GM13976 (cell line): ENCODE data around the gene HPCAL1.
A peak's percentile ranks its signal among the peaks of the same experiment; 100 is the strongest.

Experiments
- DNase-seq: peaks from one replicate; pipeline ENCODE4 v3.0.0; 2012; ENCODE audit warnings: low spot score
- in situ Hi-C: fragments of 300-500 bp; cut with MboI; formaldehyde crosslinking; loops from one replicate; pipeline ENCODE4 v1.12.0; 2022; ENCODE audit warnings: low sequenced_read_pairs, mixed read lengths, inconsistent platforms; ENCODE audit not compliant: unreplicated experiment
- TF ChIP-seq, protein P1 (sequence below): IDR thresholded peaks from 2 replicates; pipeline ENCODE4 v1.5.1; 2012; ENCODE audit warnings: borderline replicate concordance, mild to moderate bottlenecking; ENCODE audit not compliant: insufficient read depth; ENCODE audit errors: extremely low read depth, missing control alignments, control extremely low read depth

Gene HPCAL1

DNA sequence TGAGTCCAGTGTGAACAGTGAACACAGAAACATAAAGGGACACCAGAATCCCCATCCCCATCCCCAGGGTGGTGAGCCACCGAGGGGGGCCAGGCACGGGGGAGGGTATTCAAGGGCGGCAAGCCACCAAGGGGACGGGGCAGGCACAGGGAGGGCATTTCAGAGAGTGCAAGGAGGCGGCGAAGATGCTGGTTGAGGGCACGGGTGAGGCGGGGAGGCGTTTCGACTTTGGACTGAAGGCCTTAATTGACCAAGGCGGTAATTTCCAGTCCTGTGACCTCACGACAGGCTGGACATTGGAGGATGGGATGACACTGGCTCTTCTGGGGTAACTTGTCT lies 75.0 kb downstream of the HPCAL1 start:
- no peak for DNase-seq
- in situ Hi-C loops, result no loop called here
- TF ChIP-seq, protein P1, sequence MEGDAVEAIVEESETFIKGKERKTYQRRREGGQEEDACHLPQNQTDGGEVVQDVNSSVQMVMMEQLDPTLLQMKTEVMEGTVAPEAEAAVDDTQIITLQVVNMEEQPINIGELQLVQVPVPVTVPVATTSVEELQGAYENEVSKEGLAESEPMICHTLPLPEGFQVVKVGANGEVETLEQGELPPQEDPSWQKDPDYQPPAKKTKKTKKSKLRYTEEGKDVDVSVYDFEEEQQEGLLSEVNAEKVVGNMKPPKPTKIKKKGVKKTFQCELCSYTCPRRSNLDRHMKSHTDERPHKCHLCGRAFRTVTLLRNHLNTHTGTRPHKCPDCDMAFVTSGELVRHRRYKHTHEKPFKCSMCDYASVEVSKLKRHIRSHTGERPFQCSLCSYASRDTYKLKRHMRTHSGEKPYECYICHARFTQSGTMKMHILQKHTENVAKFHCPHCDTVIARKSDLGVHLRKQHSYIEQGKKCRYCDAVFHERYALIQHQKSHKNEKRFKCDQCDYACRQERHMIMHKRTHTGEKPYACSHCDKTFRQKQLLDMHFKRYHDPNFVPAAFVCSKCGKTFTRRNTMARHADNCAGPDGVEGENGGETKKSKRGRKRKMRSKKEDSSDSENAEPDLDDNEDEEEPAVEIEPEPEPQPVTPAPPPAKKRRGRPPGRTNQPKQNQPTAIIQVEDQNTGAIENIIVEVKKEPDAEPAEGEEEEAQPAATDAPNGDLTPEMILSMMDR, result no peak

DNA sequence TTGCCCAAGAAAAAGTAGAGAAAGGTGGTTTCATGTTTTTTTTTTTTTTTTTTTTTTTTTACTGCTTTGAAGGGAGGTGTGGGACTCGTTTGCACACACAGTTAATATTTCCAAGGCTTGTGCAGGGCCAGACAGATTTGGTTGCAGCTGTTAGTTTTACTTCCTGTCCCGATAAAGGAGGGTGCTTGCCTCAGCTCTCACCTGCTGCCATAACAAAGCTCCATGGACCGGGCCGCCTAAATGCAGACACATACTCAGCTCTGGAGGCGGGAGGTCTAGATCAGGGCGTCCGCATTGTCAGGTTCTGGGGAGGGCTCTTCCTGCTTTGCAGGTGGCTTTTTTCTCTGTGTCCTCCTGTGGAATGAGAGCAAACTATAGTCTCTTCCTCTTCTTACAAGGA lies 75.5 kb downstream of the HPCAL1 start:
- DNase-seq, result peak; percentile 80
- in situ Hi-C loops, result no loop called here
- TF ChIP-seq, protein P1, result no peak

DNA sequence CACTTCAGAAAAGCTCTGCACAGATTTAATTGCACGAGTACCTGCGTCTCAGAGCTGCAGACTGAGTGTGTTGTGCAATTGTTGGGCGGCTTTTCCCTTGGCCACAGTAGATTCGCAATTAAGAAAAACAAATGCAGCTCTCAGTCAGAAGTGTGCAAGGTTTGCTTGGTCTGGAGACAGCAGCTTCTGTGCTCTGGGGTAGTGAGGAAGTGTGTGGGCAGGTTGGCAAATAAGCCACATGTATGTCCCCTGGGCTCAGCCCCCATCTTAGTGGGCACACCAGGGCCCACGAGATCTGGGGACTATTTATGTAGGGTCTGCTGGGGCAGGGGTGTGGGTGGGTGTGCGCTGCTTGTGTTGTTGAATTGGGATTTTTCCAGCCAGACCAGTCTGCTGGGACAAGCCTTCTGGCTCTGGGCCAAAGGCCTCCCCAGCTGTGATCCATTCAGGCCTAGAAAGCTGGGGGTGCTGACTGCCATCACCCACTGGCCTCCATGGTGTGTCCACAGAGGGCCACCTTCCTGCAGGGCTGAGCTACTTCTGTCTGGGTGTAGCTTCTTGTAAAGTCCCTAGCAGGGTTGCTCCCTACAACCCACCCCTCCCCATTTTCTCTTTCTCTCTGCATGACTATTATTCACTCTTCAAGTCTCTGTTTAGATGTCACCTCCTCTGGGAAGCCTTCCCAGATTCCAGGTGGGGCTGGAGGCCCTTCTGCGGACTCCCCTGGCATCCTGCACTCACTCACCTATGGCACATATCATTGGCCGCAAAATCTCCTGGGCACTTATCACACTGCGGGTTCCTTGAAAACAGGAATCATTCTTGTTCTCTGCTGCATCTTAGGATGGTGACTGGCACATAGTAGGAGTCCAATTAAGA lies 77.6 kb downstream of the HPCAL1 start:
- TF ChIP-seq, protein P1, result no peak
- in situ Hi-C loops, result no loop called here
- no peak for DNase-seq

DNA sequence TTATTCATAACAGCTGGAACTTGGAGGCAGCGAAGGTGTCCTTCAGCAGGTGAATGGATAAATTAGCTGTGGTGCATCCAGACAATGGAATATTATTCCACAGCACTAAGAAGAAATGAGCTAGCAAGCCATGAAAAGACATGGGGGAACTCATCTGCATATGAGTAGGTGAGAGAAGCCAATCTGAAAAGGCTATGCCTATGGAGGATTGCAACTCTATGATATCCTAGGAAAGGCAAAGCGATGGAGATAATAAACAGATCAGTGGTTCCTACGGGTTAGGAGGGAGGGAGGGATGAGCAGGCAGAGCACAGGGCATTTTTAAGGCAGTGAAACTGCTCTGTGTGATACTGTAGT lies 79.3 kb downstream of the HPCAL1 start:
- TF ChIP-seq, protein P1, result no peak
- DNase-seq, result no peak
- in situ Hi-C loops, result no loop called here

DNA sequence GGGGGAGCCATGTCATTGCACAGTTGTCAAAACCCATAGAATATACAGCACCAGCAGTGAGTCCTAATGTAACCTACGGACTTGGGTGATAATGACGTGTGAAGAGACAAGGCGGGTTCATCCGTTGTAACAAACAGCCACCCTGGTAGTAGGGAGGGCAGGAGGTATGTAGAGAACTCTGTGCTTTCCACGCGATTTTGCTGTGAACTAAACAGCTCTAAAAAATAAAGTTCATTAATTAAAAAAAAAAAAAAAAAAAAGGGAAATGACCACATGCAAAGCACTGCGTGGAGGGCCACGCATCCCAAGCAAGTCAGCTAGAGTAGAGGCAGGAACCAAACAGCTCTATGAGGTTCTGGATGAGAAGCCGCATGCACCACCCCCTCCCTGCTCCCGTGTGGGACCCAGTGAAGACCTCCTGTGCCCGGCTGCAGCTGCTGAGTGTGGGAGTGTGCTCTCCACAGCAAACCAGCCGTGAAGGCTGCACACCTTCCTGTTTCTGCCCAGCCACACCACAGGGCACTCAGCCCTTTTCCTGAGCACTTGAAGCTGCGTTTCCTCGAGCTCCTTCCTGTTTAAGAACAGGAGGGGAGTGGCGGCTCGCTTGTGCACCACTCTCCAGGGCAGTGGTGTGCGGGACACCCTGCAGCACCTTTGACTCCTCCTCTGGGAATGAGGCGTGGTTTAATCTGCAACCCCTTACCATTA lies 79.8 kb downstream of the HPCAL1 start:
- in situ Hi-C loops, result no loop called here
- DNase-seq, result no peak
- TF ChIP-seq, protein P1, result no peak

DNA sequence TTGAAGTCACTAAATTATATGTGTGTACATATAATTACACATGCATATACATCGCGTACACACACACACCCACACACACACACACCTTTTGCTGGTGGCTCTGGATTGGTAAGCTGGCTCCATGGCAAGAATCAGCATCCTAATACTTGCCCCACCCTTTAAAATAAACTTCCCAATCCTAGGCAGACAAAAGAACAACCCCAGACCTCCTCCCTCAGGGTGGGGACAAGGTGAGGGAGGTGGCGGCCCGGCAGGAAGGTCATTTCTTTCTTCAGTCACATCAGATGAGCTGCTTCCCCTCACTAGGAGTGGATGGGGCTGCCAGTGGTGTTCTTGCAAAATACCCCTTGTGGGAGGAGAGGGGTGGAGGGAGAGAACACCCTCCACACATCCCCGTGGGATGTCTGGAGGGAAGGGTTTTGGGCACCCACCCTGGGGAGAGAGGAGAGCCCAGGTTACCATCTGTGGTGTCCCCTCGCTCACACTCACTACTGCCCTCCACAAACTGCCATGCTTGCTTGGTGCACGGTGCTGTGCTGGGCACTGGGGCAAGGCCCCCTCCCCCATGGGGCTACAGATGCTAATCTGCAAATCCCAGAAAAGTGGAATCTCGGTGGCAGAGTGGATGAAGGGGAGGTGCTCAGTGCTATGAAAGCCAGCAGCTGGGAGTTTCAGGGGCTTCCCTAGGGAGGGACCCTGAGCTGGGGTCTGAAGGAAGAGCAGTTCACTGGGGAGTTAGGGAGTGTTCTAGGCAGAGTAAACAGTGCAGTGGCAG lies 81.4 kb downstream of the HPCAL1 start:
- in situ Hi-C loops, result no loop called here
- no peak for DNase-seq
- TF ChIP-seq, protein P1, result no peak
